G401.6 (cell line): ENCODE data around the gene TRIM24.
"Not testable (repeated sequence)": the region's sequence is repeated elsewhere in the genome, so short reads cannot be mapped to it uniquely, and the experiment has no call there.

Experiments used
- FAIRE-seq: peaks from 2 replicates; lab custom pipeline; 2012; peaks lifted over from hg19 to GRCh38; lab: Jason Lieb, UNC

TRIM24 gene

GRCh38 chr7:138460176-138460648 is at the start of gene TRIM24:
Gene TRIM24 (plus strand): TSS chr7:138460259. CDS start chr7:138460549, 290 bp downstream.
- FAIRE-seq = no peak

- not testable (repeated sequence) for FAIRE-seq
Measured at GRCh38 chr7:138412077-138412476, 48.0 kb upstream of the TRIM24 start.

GRCh38 chr7:138412921-138413320 is 47.1 kb upstream of the TRIM24 start:
- FAIRE-seq = not testable (repeated sequence)

GRCh38 chr7:138417078-138417700 is 42.9 kb upstream of the TRIM24 start:
- no peak for FAIRE-seq

GRCh38 chr7:138417764-138418163 is 42.3 kb upstream of the TRIM24 start:
- FAIRE-seq = no peak

- not testable (repeated sequence) for FAIRE-seq
Measured at GRCh38 chr7:138418403-138418802, 41.7 kb upstream of the TRIM24 start.

GRCh38 chr7:138425026-138425425 is 35.0 kb upstream of the TRIM24 start:
- no peak for FAIRE-seq

- no peak for FAIRE-seq
Measured at GRCh38 chr7:138429577-138430250, 30.3 kb upstream of the TRIM24 start.

- no peak for FAIRE-seq
Measured at GRCh38 chr7:138431517-138431916, 28.5 kb upstream of the TRIM24 start.

- no peak for FAIRE-seq
Measured at GRCh38 chr7:138433583-138434443, 26.2 kb upstream of the TRIM24 start.

- FAIRE-seq = no peak
Measured at GRCh38 chr7:138434597-138435019, 25.5 kb upstream of the TRIM24 start.

GRCh38 chr7:138435231-138435919 is 24.7 kb upstream of the TRIM24 start:
- FAIRE-seq = no peak

GRCh38 chr7:138436388-138436787 is 23.7 kb upstream of the TRIM24 start:
- FAIRE-seq = no peak

GRCh38 chr7:138440460-138440859 is 19.6 kb upstream of the TRIM24 start:
- FAIRE-seq = no peak

- no peak for FAIRE-seq
Measured at GRCh38 chr7:138442822-138443221, 17.2 kb upstream of the TRIM24 start.

- no peak for FAIRE-seq
Measured at GRCh38 chr7:138449580-138449979, 10.5 kb upstream of the TRIM24 start.

GRCh38 chr7:138455609-138456008 is 4.5 kb upstream of the TRIM24 start:
- no peak for FAIRE-seq

GRCh38 chr7:138456220-138456619 is 3.8 kb upstream of the TRIM24 start:
- FAIRE-seq = no peak

GRCh38 chr7:138458576-138459412 is 1.3 kb upstream of the TRIM24 start:
- FAIRE-seq = no peak

GRCh38 chr7:138459413-138460175 is 465 bp upstream of the TRIM24 start:
- FAIRE-seq = peak; percentile 98
